ENCODE results near the gene FN3K.

DNA sequence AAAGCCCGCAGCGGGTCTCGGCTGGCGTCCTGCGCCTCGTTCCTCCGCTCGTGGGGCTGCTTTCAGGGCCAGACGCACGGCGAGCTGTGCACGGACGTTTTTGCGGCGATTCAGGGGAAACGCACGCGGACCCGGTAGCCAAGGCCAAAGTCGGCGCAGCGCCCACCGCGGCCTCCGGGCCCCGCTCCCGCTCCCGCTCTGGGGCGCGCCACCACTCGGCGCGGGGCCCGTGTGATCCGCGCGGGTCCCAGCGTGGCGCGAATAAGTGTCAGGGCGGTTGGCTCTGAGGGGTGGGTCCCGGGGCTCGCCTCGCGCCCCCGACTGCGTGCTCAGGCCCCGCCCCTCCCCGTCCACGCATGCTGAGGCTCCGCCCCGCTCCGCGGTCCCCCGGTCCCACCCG lies 15.8 kb downstream of the FN3K start:
- TF ChIP-seq, protein P1, sequence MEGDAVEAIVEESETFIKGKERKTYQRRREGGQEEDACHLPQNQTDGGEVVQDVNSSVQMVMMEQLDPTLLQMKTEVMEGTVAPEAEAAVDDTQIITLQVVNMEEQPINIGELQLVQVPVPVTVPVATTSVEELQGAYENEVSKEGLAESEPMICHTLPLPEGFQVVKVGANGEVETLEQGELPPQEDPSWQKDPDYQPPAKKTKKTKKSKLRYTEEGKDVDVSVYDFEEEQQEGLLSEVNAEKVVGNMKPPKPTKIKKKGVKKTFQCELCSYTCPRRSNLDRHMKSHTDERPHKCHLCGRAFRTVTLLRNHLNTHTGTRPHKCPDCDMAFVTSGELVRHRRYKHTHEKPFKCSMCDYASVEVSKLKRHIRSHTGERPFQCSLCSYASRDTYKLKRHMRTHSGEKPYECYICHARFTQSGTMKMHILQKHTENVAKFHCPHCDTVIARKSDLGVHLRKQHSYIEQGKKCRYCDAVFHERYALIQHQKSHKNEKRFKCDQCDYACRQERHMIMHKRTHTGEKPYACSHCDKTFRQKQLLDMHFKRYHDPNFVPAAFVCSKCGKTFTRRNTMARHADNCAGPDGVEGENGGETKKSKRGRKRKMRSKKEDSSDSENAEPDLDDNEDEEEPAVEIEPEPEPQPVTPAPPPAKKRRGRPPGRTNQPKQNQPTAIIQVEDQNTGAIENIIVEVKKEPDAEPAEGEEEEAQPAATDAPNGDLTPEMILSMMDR (IDR thresholded peaks at IDR 0.05): no peak
- no peak for TF ChIP-seq POLR2A (IDR thresholded peaks at IDR 0.05)
